SK-N-MC (cell line): Measurements from ENCODE around the gene NFYB.

ENCODE experiments used
- EZH2 ChIP-seq: fragments of 200-600 bp; sonication (generic); IDR thresholded peaks from one replicate; pipeline ENCODE4 v1.6.1; 2017; ENCODE audit warnings: antibody characterized with exemption
- FOXP2 ChIP-seq: optimal IDR thresholded peaks from 2 replicates; pipeline ENCODE3; 2011; ENCODE audit warnings: mild to moderate bottlenecking, moderate library complexity; ENCODE audit not compliant: insufficient read depth; ENCODE audit errors: extremely low read length, control extremely low read depth
- POLR2AphosphoS5 ChIP-seq: IDR thresholded peaks from 2 replicates; pipeline ENCODE4 v1.6.1; 2012; ENCODE audit warnings: mild to moderate bottlenecking, low read depth, low read length, borderline replicate concordance

GRCh38 chr12:104177336-104177662 is 39.3 kb upstream of the NFYB start:
- TF ChIP-seq EZH2 (no peak), POLR2AphosphoS5 (no peak), FOXP2 (no peak)
